Transverse colon (tissue), 4 donors: Measurements from ENCODE around the gene VENTX. TPM values are rescaled to one million over a fixed set of nuclear protein-coding genes. Genes with fewer than 3 reads are reported as not detected.

ENCODE experiments used
- DNase-seq: peaks from one replicate; pipeline ENCODE4 v3.0.0-alpha.2; 2019
- H3K27ac ChIP-seq, 4 donors: fragments of 200-600 bp; sonication (generic); 2 replicates each; pipeline ENCODE4 v1.5.1; 2016 to 2018; ENCODE audit warnings: inconsistent platforms in 4 of 4
- H3K27me3 ChIP-seq: fragments of 200-600 bp; sonication (generic); 2 replicates; pipeline ENCODE4 v1.5.1; 2017; ENCODE audit warnings: inconsistent platforms
- H3K36me3 ChIP-seq, 4 donors: fragments of 200-600 bp; sonication (generic); 2 replicates each; pipeline ENCODE4 v1.5.1; 2017 to 2019; ENCODE audit warnings: inconsistent platforms in 4 of 4
- H3K4me1 ChIP-seq, 4 donors: fragments of 200-600 bp; sonication (generic); 2 replicates each; pipeline ENCODE4 v1.5.1; 2017 to 2020; ENCODE audit warnings: inconsistent platforms in 4 of 4
- H3K4me3 ChIP-seq, 4 donors: fragments of 200-600 bp; sonication (generic); 1 replicate in 1 of 4; 2 replicates in 3 of 4; pipeline versions ENCODE4 v1.5.1 to v1.6.1; 2017 to 2019; ENCODE audit warnings: inconsistent platforms in 4 of 4
- H3K9me3 ChIP-seq, 2 donors: fragments of 200-600 bp; sonication (generic); 2 replicates each; pipeline ENCODE4 v1.5.1; 2017 to 2019; ENCODE audit warnings: inconsistent platforms in 2 of 2
- EP300 ChIP-seq: sonication (generic); formaldehyde crosslinking; IDR thresholded peaks from one replicate; pipeline ENCODE4 v1.6.1; 2017; ENCODE audit warnings: antibody characterized with exemption, low read depth
- POLR2A ChIP-seq: fragments of 450-650 bp; IDR thresholded peaks from one replicate; pipeline ENCODE4 v1.6.1; 2016; ENCODE audit warnings: antibody characterized with exemption, mild to moderate bottlenecking, moderate library complexity
- POLR2AphosphoS5 ChIP-seq, 3 donors: sonication (generic); formaldehyde crosslinking; IDR thresholded peaks; one replicate each; pipeline ENCODE4 v1.6.1; 2016; ENCODE audit warnings: antibody characterized with exemption in 3 of 3
- WGBS, 2 donors: methylation state at CpG; one replicate each; pipeline ENCODE4 v1.1.5; 2018; ENCODE audit warnings: low coverage in 1 of 2; 5-methylcytosine and 5-hydroxymethylcytosine counted together
- in situ Hi-C, 4 donors: fragments of 200-750 bp; cut with MboI; loops; one replicate each; pipeline versions ENCODE4 v1.15.0 to v1.15.1; 2017; ENCODE audit warnings: low sequenced_read_pairs in 3 of 4, low pct_ligation_motif_present in 1 of 4, low pct_unique_long_range_greater_than_20kb in 1 of 4
- intact Hi-C: fragments of 100-400 bp; cut with DNase I; formaldehyde crosslinking; loops from one replicate; pipeline ENCODE4 v1.15.1; 2023; ENCODE audit warnings: low total_unique reads
- total RNA-seq, 4 donors: library from RNA; depleted of rRNA; stranded (reverse); fragments of >200 nt; gene quantifications; one replicate each; pipeline ENCODE4 v1.1.0, GENCODE V29; 2016
- TF ChIP-seq, protein P1 (sequence below), 5 experiments: fragments of 200-600 bp in 3 of 5; fragments of 450-650 bp in 2 of 5; sonication (generic) in 3 of 5; IDR thresholded peaks; 1 replicate in 2 of 5; 2 replicates in 3 of 5; pipeline ENCODE4 v1.5.1; 2016 to 2017; ENCODE audit warnings: antibody characterized with exemption in 5 of 5, inconsistent platforms in 3 of 5, mild to moderate bottlenecking in 2 of 5, moderate library complexity in 1 of 5

The VENTX gene
- total RNA-seq, 4 donors from 2014 or later: 0.27 to 0.48 TPM; not detected in 2

- Histone ChIP-seq H3K36me3 (peaks cover 0 to 23% (median 11%) of the 10 kb centered on the region in 4 donors), H3K4me1 (peaks cover 0 to 21% (median 15%) of the 10 kb centered on the region in 4 donors), H3K27me3 (peaks cover 29% of the 10 kb centered on the region), H3K4me3 (no peak overlapping the region), H3K9me3 (no peaks in the 10 kb centered on the region), H3K27ac (peak overlapping the region; percentile 28 to 55 (median 48))
- DNase-seq: no peak
- intact Hi-C loops: no loop called here
- in situ Hi-C loops: no loop called here
- 60 to 76% methylated on average over 1 to 11 of the region's 12 CpGs for WGBS, 2 donors
- TF ChIP-seq EP300 (no peak), POLR2AphosphoS5 (IDR thresholded peaks at IDR 0.05) (no peak), POLR2A (no peak)
- TF ChIP-seq, protein P1, sequence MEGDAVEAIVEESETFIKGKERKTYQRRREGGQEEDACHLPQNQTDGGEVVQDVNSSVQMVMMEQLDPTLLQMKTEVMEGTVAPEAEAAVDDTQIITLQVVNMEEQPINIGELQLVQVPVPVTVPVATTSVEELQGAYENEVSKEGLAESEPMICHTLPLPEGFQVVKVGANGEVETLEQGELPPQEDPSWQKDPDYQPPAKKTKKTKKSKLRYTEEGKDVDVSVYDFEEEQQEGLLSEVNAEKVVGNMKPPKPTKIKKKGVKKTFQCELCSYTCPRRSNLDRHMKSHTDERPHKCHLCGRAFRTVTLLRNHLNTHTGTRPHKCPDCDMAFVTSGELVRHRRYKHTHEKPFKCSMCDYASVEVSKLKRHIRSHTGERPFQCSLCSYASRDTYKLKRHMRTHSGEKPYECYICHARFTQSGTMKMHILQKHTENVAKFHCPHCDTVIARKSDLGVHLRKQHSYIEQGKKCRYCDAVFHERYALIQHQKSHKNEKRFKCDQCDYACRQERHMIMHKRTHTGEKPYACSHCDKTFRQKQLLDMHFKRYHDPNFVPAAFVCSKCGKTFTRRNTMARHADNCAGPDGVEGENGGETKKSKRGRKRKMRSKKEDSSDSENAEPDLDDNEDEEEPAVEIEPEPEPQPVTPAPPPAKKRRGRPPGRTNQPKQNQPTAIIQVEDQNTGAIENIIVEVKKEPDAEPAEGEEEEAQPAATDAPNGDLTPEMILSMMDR (IDR thresholded peaks at IDR 0.05): no peak
These were observed 40.4 kb downstream of the VENTX start for GRCh38 chr10:133277993-133278576.

DNA sequence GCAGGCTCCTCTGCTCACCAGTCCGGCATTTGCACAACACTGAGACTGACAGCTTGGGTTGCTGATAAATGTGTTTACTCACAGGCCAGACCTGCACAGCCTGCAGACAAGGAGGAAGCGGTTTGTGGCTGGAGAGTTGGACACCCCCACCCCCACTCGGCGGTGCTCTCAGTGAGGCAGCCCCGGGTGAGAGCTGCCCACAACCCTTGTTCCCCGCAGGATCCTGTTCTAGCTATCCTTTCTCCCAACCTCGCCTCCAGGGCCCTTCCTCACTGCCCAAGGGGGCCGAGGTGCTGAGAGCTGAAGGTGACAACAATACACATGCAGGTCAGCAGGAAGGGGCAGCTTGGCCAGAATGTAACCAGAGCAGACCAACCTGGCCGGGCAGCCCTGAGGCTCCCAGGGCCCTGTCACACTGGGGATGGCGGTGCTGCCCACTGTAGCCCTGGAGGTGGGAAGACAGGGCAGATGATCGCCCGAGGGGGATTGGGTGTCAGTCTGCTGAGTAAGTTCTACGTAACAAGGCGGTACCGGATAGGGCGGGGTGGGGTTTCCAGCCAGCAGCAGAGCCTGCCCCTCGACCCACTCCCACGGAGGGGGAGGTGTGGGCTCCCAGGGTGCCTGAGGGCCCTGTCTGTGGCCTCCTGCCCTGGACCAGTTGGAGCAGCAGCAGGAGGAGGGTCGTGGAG lies 41.1 kb downstream of the VENTX start:
- peak overlapping the region; percentile 28 to 55 (median 48) for H3K27ac ChIP-seq
- in situ Hi-C loops (no loop called here), intact Hi-C loops (no loop called here)
- H3K4me3 ChIP-seq: no peak overlapping the region
- H3K36me3 ChIP-seq: peaks cover 0 to 28% (median 14%) of the 10 kb centered on the region in 4 donors
- peaks cover 0 to 21% (median 15%) of the 10 kb centered on the region in 4 donors for H3K4me1 ChIP-seq
- H3K9me3 ChIP-seq: no peaks in the 10 kb centered on the region
- 70% methylated on average over 13 of the region's 19 CpGs; no CpG with 5 or more reads in 1 of the 2 donors for WGBS, 2 donors
- H3K27me3 ChIP-seq: peaks cover 29% of the 10 kb centered on the region
- TF ChIP-seq, protein P1 (IDR thresholded peaks at IDR 0.05): no peak
- TF ChIP-seq POLR2AphosphoS5 (IDR thresholded peaks at IDR 0.05) (peak in 1 of 3 donors; percentile 32), EP300 (no peak)
- peak; percentile 75 for DNase-seq

DNA sequence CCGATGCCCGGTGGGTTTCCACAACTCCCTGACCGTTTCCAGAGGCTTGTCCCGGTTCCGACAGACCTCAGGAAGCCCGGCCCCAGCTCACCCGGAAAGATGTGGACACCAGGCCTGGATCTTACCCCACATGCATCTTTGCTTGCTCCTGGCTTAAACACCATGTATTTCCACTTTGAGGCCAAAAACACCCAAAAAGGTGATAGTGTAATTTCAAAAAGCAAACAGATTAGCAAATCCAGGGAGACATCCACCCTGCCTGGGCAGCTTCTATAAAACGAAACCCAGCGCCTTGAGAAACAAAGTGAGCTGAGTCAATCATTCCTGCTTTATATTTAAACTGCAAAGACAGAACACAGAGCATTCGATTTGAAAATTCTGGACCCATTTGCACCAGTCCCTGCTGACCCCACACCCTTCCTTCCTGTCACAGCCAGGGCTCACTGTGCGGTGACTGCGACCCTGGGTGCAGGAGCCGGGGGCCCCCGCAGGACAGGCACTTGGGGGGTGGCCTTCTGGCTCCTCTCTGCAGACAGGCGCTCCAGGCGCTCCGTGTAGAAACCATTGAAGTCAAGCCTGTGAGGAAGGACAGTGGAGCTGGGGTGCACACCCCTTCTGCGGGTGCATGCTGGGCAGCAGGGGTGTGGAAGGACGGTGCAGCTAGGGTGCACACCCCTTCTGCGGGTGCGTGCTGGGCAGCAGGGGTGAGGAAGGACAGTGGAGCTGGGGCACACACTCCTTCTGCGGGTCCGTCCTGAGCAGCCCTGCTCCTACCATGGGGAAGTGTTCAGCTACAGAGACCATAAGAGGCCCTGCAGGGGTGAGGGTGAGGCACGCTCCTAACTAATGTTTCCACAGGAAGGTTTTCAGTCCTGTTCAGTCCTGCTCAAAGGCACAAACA lies 41.9 kb downstream of the VENTX start:
- no peaks in the 10 kb centered on the region for H3K9me3 ChIP-seq
- 77 to 83% methylated on average over 4 to 24 of the region's 24 CpGs for WGBS, 2 donors
- intact Hi-C loops (no loop called here), in situ Hi-C loops (no loop called here)
- peaks cover 0 to 21% (median 15%) of the 10 kb centered on the region in 4 donors for H3K4me1 ChIP-seq
- no peak overlapping the region for H3K4me3 ChIP-seq
- H3K27ac ChIP-seq: peak overlapping the region in 1 of 4 donors; percentile 49
- TF ChIP-seq, protein P1 (IDR thresholded peaks at IDR 0.05): no peak
- TF ChIP-seq POLR2AphosphoS5 (IDR thresholded peaks at IDR 0.05) (no peak), EP300 (no peak), POLR2A (no peak)
- H3K27me3 ChIP-seq: peaks cover 27% of the 10 kb centered on the region
- peaks cover 0 to 36% (median 18%) of the 10 kb centered on the region in 4 donors for H3K36me3 ChIP-seq
- DNase-seq: no peak
